Smooth muscle cell (in vitro differentiated cells): ENCODE measurements around the gene RER1. TPM values are rescaled to one million over a fixed set of nuclear protein-coding genes. Genes with fewer than 3 reads are reported as not detected.

Source experiments
- DNase-seq: peaks from one replicate; lab custom pipeline; 2025; ENCODE audit not compliant: unreplicated experiment; lab: John Stamatoyannopoulos, UW
- H2AFZ ChIP-seq: fragments of 200-600 bp; sonication (generic); 2 replicates; pipeline ENCODE4 v1.6.0; 2016; ENCODE audit warnings: antibody characterized with exemption, low read depth, mild to moderate bottlenecking
- H3F3A ChIP-seq: fragments of 200-600 bp; sonication (generic); 2 replicates; pipeline ENCODE4 v1.6.0; 2017; ENCODE audit warnings: antibody characterized with exemption, low read depth
- H3K27ac ChIP-seq: fragments of 200-600 bp; sonication (generic); 2 replicates; pipeline ENCODE4 v1.5.1; 2016; ENCODE audit warnings: low read depth, mild to moderate bottlenecking
- H3K27me3 ChIP-seq: fragments of 200-600 bp; sonication (generic); 2 replicates; pipeline ENCODE4 v1.6.1; 2016; ENCODE audit warnings: low read depth, mild to moderate bottlenecking
- H3K36me3 ChIP-seq: fragments of 200-600 bp; sonication (generic); 2 replicates; pipeline ENCODE4 v1.5.1; 2016; ENCODE audit warnings: low read depth
- H3K4me1 ChIP-seq: fragments of 200-600 bp; sonication (generic); 2 replicates; pipeline ENCODE4 v1.5.1; 2016; ENCODE audit warnings: low read depth
- H3K4me2 ChIP-seq: fragments of 200-600 bp; sonication (generic); 2 replicates; pipeline ENCODE4 v1.6.0; 2016; ENCODE audit warnings: mild to moderate bottlenecking
- H3K4me3 ChIP-seq: fragments of 200-600 bp; sonication (generic); 2 replicates; pipeline ENCODE4 v1.5.1; 2016; ENCODE audit warnings: mild to moderate bottlenecking
- H3K79me2 ChIP-seq: fragments of 200-600 bp; sonication (generic); 2 replicates; pipeline ENCODE4 v1.6.0; 2016; ENCODE audit warnings: low read depth, mild to moderate bottlenecking
- H3K9ac ChIP-seq: fragments of 200-600 bp; sonication (generic); 2 replicates; pipeline ENCODE4 v1.6.0; 2016; ENCODE audit warnings: low read depth
- H3K9me3 ChIP-seq: fragments of 200-600 bp; sonication (generic); replicated peaks from 2 replicates; pipeline ENCODE4 v1.5.1; 2016; ENCODE audit warnings: low read depth
- H4K20me1 ChIP-seq: fragments of 200-600 bp; sonication (generic); 2 replicates; pipeline ENCODE4 v1.6.0; 2016; ENCODE audit warnings: low read depth
- WGBS: methylation state at CpG from one replicate; pipeline ENCODE4 v1.1.7; 2016; ENCODE audit warnings: low lambda C conversion rate; 5-methylcytosine and 5-hydroxymethylcytosine counted together
- polyA plus RNA-seq: library from polyadenylated mRNA; unstranded; fragments of >200 nt; fragmentation: Nextera tagmentation; extraction: Ambion mirVana; gene quantifications from 2 replicates; pipeline ENCODE4 v1.2.1, GENCODE V29; 2016
- total RNA-seq: library from RNA; depleted of rRNA; stranded (reverse); fragments of >200 nt; gene quantifications from 2 replicates; pipeline ENCODE4 v1.2.3, GENCODE V29; 2014
- TF ChIP-seq, protein P1 (sequence below): fragments of 200-600 bp; sonication (generic); IDR thresholded peaks from 2 replicates; pipeline ENCODE4 v1.5.1; 2017; ENCODE audit warnings: borderline replicate concordance, mild to moderate bottlenecking, antibody characterized with exemption; ENCODE audit not compliant: insufficient read depth, poor library complexity, severe bottlenecking

The RER1 gene
- total and polyA plus RNA-seq, 2 experiments from 2014 or later = 101 to 269 TPM

DNA sequence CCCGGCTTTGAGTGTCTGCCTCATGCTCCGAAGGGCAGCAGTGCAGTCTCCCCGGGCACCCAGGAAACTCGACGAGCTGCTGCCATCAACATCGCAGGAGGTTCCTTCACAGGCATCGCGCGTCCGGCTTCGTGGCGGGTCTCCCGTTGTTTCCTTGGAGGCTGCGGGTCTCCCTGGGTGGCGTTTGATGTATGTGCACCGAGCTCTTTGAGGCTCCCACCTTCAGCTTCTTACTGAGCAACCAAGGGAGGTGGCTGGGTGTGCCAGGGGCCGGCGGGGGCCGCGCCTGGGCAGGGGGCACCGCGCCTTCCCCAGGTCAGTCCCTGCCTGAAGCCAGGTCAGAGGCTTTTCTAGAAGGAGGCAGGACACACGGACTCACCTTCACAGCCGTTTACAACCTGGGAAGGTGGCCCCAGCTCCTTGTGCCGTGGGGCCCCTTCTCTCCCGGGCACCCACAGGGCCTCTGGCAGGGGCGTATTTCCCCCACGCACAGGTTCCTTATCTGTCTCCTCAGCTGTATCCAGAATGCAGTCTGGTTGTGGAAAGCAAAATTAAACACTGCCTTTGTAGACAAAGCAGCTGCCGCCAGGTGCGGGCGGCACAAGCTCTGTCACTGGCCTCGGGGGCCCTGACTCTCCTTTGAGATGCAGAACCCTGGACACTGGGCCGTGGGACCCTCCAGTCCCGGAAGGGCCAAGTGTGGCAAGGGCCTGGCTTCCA is 42.5 kb downstream of the RER1 start:
- Histone ChIP-seq H3F3A (no peaks in the 10 kb centered on the region), H3K79me2 (no peaks in the 10 kb centered on the region), H3K9me3 (no peaks in the 10 kb centered on the region), H3K4me1 (no peaks in the 10 kb centered on the region), H4K20me1 (no peaks in the 10 kb centered on the region), H3K4me2 (no peak overlapping the region), H3K27ac (no peak overlapping the region), H3K9ac (no peak overlapping the region), H3K36me3 (no peaks in the 10 kb centered on the region), H3K27me3 (peaks cover 15% of the 10 kb centered on the region), H2AFZ (no peak overlapping the region), H3K4me3 (no peak overlapping the region)
- TF ChIP-seq, protein P1, sequence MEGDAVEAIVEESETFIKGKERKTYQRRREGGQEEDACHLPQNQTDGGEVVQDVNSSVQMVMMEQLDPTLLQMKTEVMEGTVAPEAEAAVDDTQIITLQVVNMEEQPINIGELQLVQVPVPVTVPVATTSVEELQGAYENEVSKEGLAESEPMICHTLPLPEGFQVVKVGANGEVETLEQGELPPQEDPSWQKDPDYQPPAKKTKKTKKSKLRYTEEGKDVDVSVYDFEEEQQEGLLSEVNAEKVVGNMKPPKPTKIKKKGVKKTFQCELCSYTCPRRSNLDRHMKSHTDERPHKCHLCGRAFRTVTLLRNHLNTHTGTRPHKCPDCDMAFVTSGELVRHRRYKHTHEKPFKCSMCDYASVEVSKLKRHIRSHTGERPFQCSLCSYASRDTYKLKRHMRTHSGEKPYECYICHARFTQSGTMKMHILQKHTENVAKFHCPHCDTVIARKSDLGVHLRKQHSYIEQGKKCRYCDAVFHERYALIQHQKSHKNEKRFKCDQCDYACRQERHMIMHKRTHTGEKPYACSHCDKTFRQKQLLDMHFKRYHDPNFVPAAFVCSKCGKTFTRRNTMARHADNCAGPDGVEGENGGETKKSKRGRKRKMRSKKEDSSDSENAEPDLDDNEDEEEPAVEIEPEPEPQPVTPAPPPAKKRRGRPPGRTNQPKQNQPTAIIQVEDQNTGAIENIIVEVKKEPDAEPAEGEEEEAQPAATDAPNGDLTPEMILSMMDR = no peak
- no peak for DNase-seq
- 91% methylated on average over 26 of the region's 34 CpGs for WGBS

DNA sequence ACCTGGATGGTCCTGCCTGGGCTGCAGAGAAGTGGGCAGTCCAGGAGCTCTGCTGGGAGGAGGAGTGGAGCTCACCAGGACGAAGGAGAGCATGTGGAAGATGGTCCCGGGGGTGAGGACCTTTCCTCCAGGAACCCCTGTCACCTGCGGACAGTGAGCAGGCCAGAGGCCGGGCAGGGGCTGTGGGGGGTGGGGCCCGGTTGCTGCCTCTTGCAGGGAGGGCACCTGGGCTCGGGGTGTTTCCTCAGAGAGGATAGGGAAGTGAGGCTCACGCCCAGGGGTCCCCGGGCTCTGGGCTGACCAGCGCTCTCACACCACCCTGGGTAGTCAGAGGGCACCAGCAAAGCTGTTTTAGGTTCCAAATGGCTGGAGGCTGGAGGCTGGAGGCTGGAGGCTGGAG is 43.5 kb downstream of the RER1 start:
- Histone ChIP-seq H3K27ac (no peak overlapping the region), H3K4me2 (no peak overlapping the region), H3K4me3 (no peak overlapping the region), H3K4me1 (no peaks in the 10 kb centered on the region), H3K36me3 (no peaks in the 10 kb centered on the region), H3K27me3 (peaks cover 15% of the 10 kb centered on the region), H3K9me3 (no peaks in the 10 kb centered on the region), H3K9ac (no peak overlapping the region), H4K20me1 (no peaks in the 10 kb centered on the region), H2AFZ (no peak overlapping the region), H3K79me2 (no peaks in the 10 kb centered on the region), H3F3A (no peaks in the 10 kb centered on the region)
- no peak for DNase-seq
- TF ChIP-seq, protein P1 = no peak
- 83% methylated on average over 7 of the region's 9 CpGs for WGBS

DNA sequence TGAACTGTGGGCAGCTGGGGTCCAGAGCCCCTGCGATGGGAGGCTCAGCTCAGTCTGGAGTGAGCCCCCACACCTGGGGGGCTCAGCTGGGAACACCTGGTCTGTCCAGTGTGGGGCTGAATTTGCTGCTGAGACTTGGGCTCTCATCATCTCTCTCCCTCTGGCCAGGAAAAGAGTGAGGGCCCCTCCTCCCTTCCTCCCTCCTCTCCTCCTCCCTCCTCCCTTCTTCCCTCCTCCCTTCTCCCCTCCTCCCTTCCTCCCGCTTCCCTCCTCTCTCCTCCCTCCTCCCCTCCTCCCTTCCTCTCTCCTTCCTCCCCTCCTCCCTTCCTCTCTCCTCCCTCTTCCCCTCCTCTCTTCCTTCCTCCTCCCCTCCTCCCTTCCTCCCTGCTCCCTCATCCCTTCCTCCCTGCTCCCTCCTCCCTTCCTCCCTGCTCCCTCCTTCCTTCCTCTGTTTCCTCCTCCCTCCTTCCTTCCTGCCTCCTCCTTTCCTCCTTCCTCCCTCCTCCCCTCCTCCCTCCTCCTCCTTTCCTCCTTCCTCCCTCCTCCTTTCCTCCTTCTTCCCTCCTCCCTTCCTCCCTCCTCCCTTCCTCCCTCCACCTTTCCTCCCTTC is 44.2 kb downstream of the RER1 start:
- Histone ChIP-seq H3K36me3 (no peaks in the 10 kb centered on the region), H3K27ac (no peak overlapping the region), H3K4me2 (no peak overlapping the region), H2AFZ (no peak overlapping the region), H3K9ac (no peak overlapping the region), H3K79me2 (no peaks in the 10 kb centered on the region), H3K9me3 (no peaks in the 10 kb centered on the region), H3K4me3 (no peak overlapping the region), H4K20me1 (no peaks in the 10 kb centered on the region), H3K27me3 (peaks cover 15% of the 10 kb centered on the region), H3K4me1 (no peaks in the 10 kb centered on the region), H3F3A (no peaks in the 10 kb centered on the region)
- WGBS = 89% methylated on average over 1 of the region's 2 CpGs
- DNase-seq = no peak
- TF ChIP-seq, protein P1 = no peak
